ENCODE measurements around the gene PEX11B.

- TF ChIP-seq CTCF (conservative IDR thresholded peaks at IDR 0.05; ENCODE audit: low read depth, low read length) (no peak), SMC3 (IDR thresholded peaks at IDR 0.05; ENCODE audit: low read depth, low read length) (no peak), MXI1 (IDR thresholded peaks at IDR 0.05; ENCODE audit: borderline replicate concordance, low read depth, low read length) (no peak), CEBPB (IDR thresholded peaks at IDR 0.05; ENCODE audit: low read depth, low read length) (no peak), RCOR1 (IDR thresholded peaks at IDR 0.05; ENCODE audit: insufficient replicate concordance, low read length) (no peak), POLR2A (IDR thresholded peaks at IDR 0.05; ENCODE audit: low read depth, low read length) (no peak), RAD21 (IDR thresholded peaks at IDR 0.05; ENCODE audit: low read length) (no peak)
Measured at GRCh38 chr1:145959333-145959732, 40.8 kb upstream of the PEX11B start.

Measured in IMR-90 (cell line).